Nephron (organoid): ENCODE measurements around the gene EGFR.

Experiments used
- H3K27ac Mint-ChIP-seq, 3 experiments: 2 replicates each; pipeline ENCODE4 v1.8.0; 2020; ENCODE audit warnings: mixed read lengths in 3 of 3, mild to moderate bottlenecking in 2 of 3, moderate library complexity in 1 of 3
- H3K27me3 Mint-ChIP-seq: 2 replicates; pipeline ENCODE4 v1.8.0; 2021; ENCODE audit warnings: low read depth, mild to moderate bottlenecking, moderate library complexity, mixed read lengths
- H3K36me3 Mint-ChIP-seq: 2 replicates; pipeline ENCODE4 v1.8.0; 2020; ENCODE audit warnings: low read depth, mixed read lengths
- H3K4me1 Mint-ChIP-seq: 2 replicates; pipeline ENCODE4 v1.8.0; 2020; ENCODE audit warnings: mixed read lengths
- H3K4me3 Mint-ChIP-seq, 3 experiments: 2 replicates each; pipeline ENCODE4 v1.8.0; 2020; ENCODE audit warnings: mild to moderate bottlenecking in 3 of 3, mixed read lengths in 3 of 3, moderate library complexity in 2 of 3
- H3K9me3 Mint-ChIP-seq: 2 replicates; pipeline ENCODE4 v1.8.0; 2020; ENCODE audit warnings: mixed read lengths
- CTCF ChIP-seq, 3 experiments: fragments of 200-600 bp; sonication (generic); IDR thresholded peaks; one replicate each; pipeline ENCODE4 v1.5.0; 2021; ENCODE audit warnings: antibody characterized with exemption in 3 of 3; ENCODE audit not compliant: unreplicated experiment in 3 of 3

The EGFR gene

GRCh38 chr7:55092186-55092974 is 73.6 kb downstream of the EGFR start:
- Mint-ChIP-seq H3K9me3 (no peaks in the 10 kb centered on the region), H3K27ac (peak overlapping the region; percentile 52 to 91 (median 90)), H3K36me3 (no peaks in the 10 kb centered on the region), H3K4me1 (peaks cover 84% of the 10 kb centered on the region), H3K4me3 (peak overlapping the region in 2 of 3 experiments; percentile 0), H3K27me3 (peaks cover 5% of the 10 kb centered on the region)
- TF ChIP-seq CTCF (IDR thresholded peaks at IDR 0.05; ENCODE audit: unreplicated experiment in 3 of 3): no peak

GRCh38 chr7:55092975-55093373 is 74.2 kb downstream of the EGFR start:
- H3K4me3 Mint-ChIP-seq: no peak overlapping the region
- H3K9me3 Mint-ChIP-seq: no peaks in the 10 kb centered on the region
- peaks cover 78% of the 10 kb centered on the region for H3K4me1 Mint-ChIP-seq
- H3K27me3 Mint-ChIP-seq: peaks cover 5% of the 10 kb centered on the region
- peak overlapping the region; percentile 52 to 91 (median 90) for H3K27ac Mint-ChIP-seq
- no peak for TF ChIP-seq CTCF (IDR thresholded peaks at IDR 0.05; ENCODE audit: unreplicated experiment in 3 of 3)
- H3K36me3 Mint-ChIP-seq: no peaks in the 10 kb centered on the region

GRCh38 chr7:55093674-55094073 is 74.9 kb downstream of the EGFR start:
- Mint-ChIP-seq H3K4me1 (peaks cover 72% of the 10 kb centered on the region), H3K27ac (peak overlapping the region; percentile 52 to 91 (median 90)), H3K9me3 (no peaks in the 10 kb centered on the region), H3K36me3 (no peaks in the 10 kb centered on the region), H3K27me3 (peaks cover 5% of the 10 kb centered on the region), H3K4me3 (peak overlapping the region in 2 of 3 experiments; percentile 18 to 27)
- TF ChIP-seq CTCF (IDR thresholded peaks at IDR 0.05; ENCODE audit: unreplicated experiment in 3 of 3): no peak

GRCh38 chr7:55094092-55094690 is 75.4 kb downstream of the EGFR start:
- H3K4me1 Mint-ChIP-seq: peaks cover 72% of the 10 kb centered on the region
- H3K36me3 Mint-ChIP-seq: no peaks in the 10 kb centered on the region
- H3K4me3 Mint-ChIP-seq: peak overlapping the region in 1 of 3 experiments; percentile 26
- no peaks in the 10 kb centered on the region for H3K9me3 Mint-ChIP-seq
- H3K27ac Mint-ChIP-seq: peak overlapping the region in 2 of 3 experiments; percentile 52 to 90
- TF ChIP-seq CTCF (IDR thresholded peaks at IDR 0.05; ENCODE audit: unreplicated experiment in 3 of 3): no peak
- H3K27me3 Mint-ChIP-seq: peaks cover 5% of the 10 kb centered on the region

GRCh38 chr7:55095672-55096071 is 76.9 kb downstream of the EGFR start:
- H3K27ac Mint-ChIP-seq: peak overlapping the region; percentile 5 to 72 (median 52)

More at GRCh38 chr7:55095672-55096071, 76.9 kb downstream of the EGFR start:
- peak overlapping the region in 1 of 3 experiments; percentile 9 for H3K4me3 Mint-ChIP-seq
- TF ChIP-seq CTCF (IDR thresholded peaks at IDR 0.05; ENCODE audit: unreplicated experiment in 3 of 3): no peak
- H3K36me3 Mint-ChIP-seq: no peaks in the 10 kb centered on the region
- peaks cover 81% of the 10 kb centered on the region for H3K4me1 Mint-ChIP-seq
- H3K27me3 Mint-ChIP-seq: peaks cover 5% of the 10 kb centered on the region
- H3K9me3 Mint-ChIP-seq: no peaks in the 10 kb centered on the region
